PFSK-1 (cell line): ENCODE data around the gene TMEM190.

Source experiments
- FOXP2 ChIP-seq: optimal IDR thresholded peaks from 2 replicates; pipeline ENCODE3; 2011; ENCODE audit warnings: borderline replicate concordance, control low read depth, inconsistent platforms; ENCODE audit not compliant: insufficient read depth; ENCODE audit errors: extremely low read length, extremely low read depth
- POLR2AphosphoS5 ChIP-seq: IDR thresholded peaks from 2 replicates; pipeline ENCODE4 v1.6.1; 2012; ENCODE audit warnings: low read depth, mild to moderate bottlenecking, control low read depth, low read length, moderate library complexity
- SIN3A ChIP-seq: IDR thresholded peaks from 2 replicates; pipeline ENCODE4 v1.6.1; 2012; ENCODE audit warnings: mild to moderate bottlenecking, low read length, moderate library complexity, borderline replicate concordance; ENCODE audit not compliant: insufficient read depth
- TAF1 ChIP-seq: IDR thresholded peaks from 2 replicates; pipeline ENCODE4 v1.6.1; 2012; ENCODE audit warnings: low read length, control low read depth, borderline replicate concordance; ENCODE audit not compliant: insufficient read depth
- TF ChIP-seq, protein P1 (sequence below), 2 experiments: IDR thresholded peaks; 2 replicates each; pipeline versions ENCODE4 v1.6.1 to v1.8.0; 2011 to 2012; ENCODE audit warnings: low read depth in 2 of 2, low read length in 2 of 2, control low read depth in 1 of 2, inconsistent platforms in 1 of 2, mild to moderate bottlenecking in 1 of 2, moderate library complexity in 1 of 2; ENCODE audit not compliant: insufficient read depth in 1 of 2

Gene TMEM190

DNA sequence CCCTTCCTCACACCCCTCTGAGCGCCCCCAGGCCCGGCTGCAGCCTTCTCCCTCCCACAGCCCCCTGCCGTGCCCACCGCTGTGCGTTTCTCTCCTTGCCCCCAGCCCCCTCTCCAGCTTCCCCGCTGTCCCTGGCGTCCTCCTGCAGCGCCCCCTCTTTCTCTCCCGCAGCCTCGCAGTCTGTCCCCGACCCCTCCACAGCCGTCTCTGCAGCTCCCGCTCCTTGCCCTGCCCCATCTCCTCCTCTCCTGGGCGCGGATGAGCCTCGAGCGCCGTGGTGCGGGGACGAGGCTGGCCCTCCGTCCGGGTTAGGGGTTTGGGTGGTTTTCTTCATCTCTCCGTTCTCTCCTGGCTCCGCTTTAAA is 35.9 kb upstream of the TMEM190 start:
- TF ChIP-seq POLR2AphosphoS5 (no peak), FOXP2 (no peak), SIN3A (no peak)

DNA sequence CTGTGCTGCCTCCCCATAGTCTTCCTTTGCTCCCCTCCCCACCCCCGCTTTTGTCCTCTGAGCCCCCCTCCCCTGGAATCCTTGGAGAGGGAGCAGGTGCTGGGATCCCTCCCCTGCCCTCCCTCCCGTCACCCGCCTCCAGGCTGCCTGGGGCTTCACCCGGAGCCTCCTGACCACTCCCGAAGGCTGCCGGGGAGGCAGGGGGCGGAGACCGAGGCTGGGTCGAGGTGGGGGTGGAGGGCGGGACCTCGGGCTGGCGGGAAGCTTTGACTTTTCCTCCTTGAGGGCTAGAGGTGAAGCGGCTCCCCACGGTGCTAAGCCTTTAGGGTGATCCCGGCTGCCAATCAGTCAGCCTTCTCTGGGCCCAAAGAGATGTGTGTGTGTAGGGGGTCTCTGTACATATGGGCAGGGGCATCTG is 35.4 kb upstream of the TMEM190 start:
- TF ChIP-seq, protein P1, sequence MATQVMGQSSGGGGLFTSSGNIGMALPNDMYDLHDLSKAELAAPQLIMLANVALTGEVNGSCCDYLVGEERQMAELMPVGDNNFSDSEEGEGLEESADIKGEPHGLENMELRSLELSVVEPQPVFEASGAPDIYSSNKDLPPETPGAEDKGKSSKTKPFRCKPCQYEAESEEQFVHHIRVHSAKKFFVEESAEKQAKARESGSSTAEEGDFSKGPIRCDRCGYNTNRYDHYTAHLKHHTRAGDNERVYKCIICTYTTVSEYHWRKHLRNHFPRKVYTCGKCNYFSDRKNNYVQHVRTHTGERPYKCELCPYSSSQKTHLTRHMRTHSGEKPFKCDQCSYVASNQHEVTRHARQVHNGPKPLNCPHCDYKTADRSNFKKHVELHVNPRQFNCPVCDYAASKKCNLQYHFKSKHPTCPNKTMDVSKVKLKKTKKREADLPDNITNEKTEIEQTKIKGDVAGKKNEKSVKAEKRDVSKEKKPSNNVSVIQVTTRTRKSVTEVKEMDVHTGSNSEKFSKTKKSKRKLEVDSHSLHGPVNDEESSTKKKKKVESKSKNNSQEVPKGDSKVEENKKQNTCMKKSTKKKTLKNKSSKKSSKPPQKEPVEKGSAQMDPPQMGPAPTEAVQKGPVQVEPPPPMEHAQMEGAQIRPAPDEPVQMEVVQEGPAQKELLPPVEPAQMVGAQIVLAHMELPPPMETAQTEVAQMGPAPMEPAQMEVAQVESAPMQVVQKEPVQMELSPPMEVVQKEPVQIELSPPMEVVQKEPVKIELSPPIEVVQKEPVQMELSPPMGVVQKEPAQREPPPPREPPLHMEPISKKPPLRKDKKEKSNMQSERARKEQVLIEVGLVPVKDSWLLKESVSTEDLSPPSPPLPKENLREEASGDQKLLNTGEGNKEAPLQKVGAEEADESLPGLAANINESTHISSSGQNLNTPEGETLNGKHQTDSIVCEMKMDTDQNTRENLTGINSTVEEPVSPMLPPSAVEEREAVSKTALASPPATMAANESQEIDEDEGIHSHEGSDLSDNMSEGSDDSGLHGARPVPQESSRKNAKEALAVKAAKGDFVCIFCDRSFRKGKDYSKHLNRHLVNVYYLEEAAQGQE (IDR thresholded peaks at IDR 0.05; ENCODE audit: insufficient read depth in 1 of 2, low read depth in 2 of 2, low read length in 2 of 2), result no peak
- TF ChIP-seq POLR2AphosphoS5 (no peak; the same call in 1 of the 2 replicates), SIN3A (no peak), FOXP2 (no peak), TAF1 (no peak)

DNA sequence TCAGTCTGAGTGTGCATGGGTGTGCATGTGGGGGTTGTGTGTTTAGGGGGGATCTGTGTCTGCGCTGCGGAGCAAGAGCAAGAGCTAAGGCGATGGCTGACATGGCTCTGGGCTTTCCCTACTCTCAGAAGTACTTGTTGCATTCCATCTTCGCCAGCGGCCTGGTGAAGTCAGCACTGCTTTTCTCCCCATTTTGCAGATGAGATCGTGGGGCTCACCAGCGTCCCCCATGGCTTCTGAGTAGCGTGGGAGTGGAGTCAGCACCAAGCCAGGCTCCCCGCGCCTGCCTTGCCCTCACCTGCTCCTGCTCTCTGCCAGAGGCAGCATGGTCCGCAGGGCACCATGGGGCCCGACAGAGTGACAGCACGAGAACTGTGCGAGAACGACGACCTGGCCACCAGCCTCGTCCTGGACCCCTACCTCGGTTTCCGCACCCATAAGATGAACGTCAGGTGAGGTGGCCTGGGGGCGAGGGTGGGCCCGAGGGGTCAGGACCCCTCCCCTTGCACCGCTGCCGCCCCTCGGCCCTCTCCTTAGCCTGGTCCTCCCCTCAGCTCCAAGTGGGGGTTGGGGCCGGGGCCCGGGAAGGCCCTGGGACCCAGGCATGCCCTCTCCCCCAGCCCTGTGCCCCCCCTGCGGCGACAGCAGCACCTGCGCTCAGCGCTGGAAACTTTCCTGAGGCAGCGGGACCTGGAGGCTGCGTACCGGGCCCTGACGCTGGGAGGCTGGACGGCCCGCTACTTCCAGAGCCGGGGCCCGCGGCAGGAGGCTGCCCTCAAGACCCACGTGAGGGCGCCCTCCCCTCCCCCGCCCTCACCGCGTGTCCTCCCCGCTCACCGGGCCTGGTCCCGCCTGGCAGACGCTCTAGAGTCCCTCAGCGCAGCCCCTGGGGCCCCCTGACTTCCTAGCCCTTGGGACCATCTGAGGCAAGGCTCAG is 34.8 kb upstream of the TMEM190 start:
- TF ChIP-seq POLR2AphosphoS5 (no peak), TAF1 (no peak), SIN3A (no peak), FOXP2 (no peak)
- TF ChIP-seq, protein P1 (IDR thresholded peaks at IDR 0.05; ENCODE audit: insufficient read depth in 1 of 2, low read depth in 2 of 2, low read length in 2 of 2), result no peak

DNA sequence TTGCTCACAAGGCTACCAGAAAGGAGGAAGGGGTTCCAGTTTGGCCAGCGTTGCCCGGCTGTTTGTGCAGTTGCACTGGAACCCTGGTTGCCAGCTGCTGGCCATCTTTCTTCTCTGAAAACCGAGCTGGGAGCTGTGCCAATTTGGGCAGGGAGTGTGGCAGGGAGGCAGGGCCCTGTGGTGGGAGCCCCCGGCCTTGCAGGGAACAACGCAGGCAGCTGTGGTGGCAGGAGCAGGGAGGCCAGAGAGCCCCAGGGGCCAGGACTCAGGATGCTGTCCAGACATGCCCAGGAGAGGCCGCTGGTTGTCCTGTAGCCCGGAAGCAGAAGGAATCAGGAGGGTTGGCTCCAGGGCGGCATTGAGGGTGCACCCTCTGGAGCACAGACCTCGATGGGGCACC is 32.2 kb upstream of the TMEM190 start:
- TF ChIP-seq POLR2AphosphoS5 (no peak), TAF1 (no peak), SIN3A (no peak), FOXP2 (no peak)
- TF ChIP-seq, protein P1 (IDR thresholded peaks at IDR 0.05; ENCODE audit: insufficient read depth in 1 of 2, low read depth in 2 of 2, low read length in 2 of 2), result no peak

DNA sequence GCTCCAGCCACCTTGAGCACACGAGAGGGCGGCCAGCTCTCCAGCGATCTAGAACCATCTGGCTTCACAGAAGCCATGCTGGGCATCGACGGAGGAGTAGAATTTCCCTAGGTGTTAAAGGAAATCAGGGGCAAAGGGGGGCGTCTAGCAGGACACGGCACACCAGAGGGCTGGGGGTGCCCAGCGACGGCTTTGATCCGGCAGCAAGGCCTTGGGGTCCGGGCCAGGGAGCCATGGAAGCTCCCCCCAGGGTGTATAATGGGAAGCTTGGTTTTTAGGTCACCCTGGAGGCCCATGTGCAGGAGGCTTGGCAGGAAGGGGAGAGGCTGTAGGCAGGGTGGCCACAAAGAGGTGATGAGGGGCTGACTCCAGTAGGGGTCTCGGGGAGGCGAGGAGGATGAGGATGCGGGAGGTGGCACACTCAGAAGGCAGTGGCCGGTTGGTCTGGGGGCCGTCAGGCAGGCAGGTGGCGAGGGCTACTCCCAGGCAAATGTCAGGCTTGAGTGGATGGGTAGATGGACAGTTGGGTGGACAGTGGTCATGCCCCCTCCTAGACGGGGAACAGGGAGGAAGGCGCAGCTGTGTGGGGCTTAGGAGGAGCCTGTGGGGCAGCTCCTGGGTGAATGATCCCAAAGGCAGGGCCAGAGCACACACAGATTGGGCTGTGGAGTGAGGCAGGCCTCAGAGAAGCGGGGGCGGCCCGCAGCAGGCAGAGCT is 31.4 kb upstream of the TMEM190 start:
- no peak for TF ChIP-seq FOXP2
- no peak for TF ChIP-seq POLR2AphosphoS5
- TF ChIP-seq TAF1, result no peak
- TF ChIP-seq, protein P1 (IDR thresholded peaks at IDR 0.05; ENCODE audit: insufficient read depth in 1 of 2, low read depth in 2 of 2, low read length in 2 of 2), result no peak
- no peak for TF ChIP-seq SIN3A
